RWPE1 (cell line): Measurements from ENCODE around the gene TAF4.
A peak's percentile ranks its signal among the peaks of the same experiment; 100 is the strongest.

Experiments
- CTCF ChIA-PET: fragments of 350-600 bp; sonication (Branson Sonifier 250); formaldehyde crosslinking; extraction: SDS; loops from one replicate; lab custom pipeline; 2021; lab: Yijun Ruan, JAX
- POLR2A ChIA-PET: fragments of 400-600 bp; formaldehyde crosslinking; extraction: SDS; loops from one replicate; lab custom pipeline; 2020; ENCODE audit warnings: antibody characterized with exemption; ENCODE audit not compliant: low non-redundant PET; lab: Yijun Ruan, JAX
- DNase-seq: peaks from one replicate; pipeline ENCODE4 v3.0.0; 2012; ENCODE audit warnings: low spot score
- H3K27ac ChIP-seq: fragments of 450-650 bp; 2 replicates; pipeline ENCODE4 v1.5.1; 2017
- TF ChIP-seq, protein P1 (sequence below): fragments of 450-650 bp; conservative IDR thresholded peaks from 2 replicates; pipeline ENCODE4 v1.5.1; 2017; ENCODE audit warnings: low read depth, mild to moderate bottlenecking

Gene TAF4

DNA sequence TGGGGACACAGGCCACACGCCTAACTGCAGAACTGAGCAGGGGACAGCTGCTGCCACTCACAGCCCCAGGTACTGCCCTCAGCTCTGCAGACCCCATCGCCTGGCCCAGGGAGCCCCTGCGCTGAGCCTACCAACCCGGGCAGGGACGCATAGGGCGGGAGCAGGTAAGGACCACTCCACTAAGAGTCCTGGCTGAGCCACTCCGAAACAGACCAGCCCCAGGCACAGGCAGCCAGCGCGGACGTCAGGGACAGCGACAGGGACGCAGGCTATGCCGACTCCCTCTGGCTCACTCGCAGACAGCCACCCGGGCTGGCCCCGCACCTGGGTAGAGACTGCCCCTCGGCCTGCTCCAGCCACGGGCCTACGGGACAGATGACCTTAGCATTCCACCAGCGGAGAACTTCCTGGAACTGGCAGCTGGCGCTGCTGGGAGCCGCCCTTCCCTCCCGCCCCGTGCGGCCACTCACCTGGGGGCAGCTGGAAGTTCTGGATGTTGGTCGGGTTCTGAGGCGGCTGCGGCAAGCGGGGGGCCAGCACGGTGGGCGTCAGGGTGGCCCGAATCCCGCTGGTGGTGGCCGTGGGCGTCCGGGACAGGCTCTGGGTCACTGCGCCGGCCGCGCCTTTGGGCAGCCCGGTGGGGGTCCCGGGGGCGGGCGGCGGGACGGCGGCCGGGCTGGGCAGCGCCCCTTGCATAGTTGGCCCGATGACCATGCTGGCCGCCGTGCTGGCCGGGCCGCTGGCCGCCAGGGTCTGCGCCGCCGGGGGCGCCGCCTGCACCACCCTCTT lies 1.5 kb downstream of the TAF4 start:
- ChIA-PET CTCF (interaction anchor here (0.6 to 1.6 kb wide), 3 partner anchors 53 to 349 kb away, joined by 3 to 4 read pairs (median 4); no protein-coding TSS in a partner anchor), POLR2A (no interaction called here)
- TF ChIP-seq, protein P1, sequence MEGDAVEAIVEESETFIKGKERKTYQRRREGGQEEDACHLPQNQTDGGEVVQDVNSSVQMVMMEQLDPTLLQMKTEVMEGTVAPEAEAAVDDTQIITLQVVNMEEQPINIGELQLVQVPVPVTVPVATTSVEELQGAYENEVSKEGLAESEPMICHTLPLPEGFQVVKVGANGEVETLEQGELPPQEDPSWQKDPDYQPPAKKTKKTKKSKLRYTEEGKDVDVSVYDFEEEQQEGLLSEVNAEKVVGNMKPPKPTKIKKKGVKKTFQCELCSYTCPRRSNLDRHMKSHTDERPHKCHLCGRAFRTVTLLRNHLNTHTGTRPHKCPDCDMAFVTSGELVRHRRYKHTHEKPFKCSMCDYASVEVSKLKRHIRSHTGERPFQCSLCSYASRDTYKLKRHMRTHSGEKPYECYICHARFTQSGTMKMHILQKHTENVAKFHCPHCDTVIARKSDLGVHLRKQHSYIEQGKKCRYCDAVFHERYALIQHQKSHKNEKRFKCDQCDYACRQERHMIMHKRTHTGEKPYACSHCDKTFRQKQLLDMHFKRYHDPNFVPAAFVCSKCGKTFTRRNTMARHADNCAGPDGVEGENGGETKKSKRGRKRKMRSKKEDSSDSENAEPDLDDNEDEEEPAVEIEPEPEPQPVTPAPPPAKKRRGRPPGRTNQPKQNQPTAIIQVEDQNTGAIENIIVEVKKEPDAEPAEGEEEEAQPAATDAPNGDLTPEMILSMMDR: no peak
- peak; percentile 55 for DNase-seq
- H3K27ac ChIP-seq: peak overlapping the region; percentile 37

DNA sequence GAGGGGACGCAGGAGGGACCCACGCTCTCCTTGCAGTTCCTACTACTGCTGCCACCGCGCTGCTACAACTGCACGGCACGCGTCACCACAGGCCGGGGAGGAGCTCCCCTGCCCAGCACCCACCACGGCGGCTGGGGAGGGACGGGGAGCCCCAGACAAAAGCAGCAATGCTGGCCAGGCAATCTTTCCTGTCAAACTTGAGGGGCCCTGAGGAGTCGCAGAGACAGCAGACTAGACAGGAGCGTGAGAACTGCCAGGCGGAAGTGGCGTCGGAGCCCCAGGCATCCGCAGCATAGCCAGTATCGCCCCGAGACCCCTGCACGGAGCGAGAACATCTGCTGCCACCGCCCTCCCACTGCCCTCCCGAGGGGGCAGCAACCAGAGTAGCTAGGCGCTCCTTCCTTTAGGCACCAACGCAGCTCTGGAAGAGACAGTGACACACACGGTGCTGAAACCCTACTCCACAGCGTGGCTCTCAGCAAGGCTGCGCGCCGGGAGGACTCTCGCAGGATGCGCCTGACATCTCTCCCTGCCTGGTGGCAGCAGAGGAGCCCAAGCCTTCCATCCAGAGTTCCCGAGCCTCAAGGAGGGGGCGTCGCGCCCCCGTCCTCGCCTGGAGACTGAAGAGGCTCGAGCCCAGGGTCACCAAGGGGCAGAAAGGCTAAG lies 2.2 kb downstream of the TAF4 start:
- CTCF ChIA-PET: interaction anchor here (1.3 to 1.6 kb wide), 2 partner anchors 53 to 74 kb away, joined by 4 read pairs; no protein-coding TSS in a partner anchor
- peak overlapping the region; percentile 37 for H3K27ac ChIP-seq
- TF ChIP-seq, protein P1: no peak
- POLR2A ChIA-PET: no interaction called here
- DNase-seq: no peak

DNA sequence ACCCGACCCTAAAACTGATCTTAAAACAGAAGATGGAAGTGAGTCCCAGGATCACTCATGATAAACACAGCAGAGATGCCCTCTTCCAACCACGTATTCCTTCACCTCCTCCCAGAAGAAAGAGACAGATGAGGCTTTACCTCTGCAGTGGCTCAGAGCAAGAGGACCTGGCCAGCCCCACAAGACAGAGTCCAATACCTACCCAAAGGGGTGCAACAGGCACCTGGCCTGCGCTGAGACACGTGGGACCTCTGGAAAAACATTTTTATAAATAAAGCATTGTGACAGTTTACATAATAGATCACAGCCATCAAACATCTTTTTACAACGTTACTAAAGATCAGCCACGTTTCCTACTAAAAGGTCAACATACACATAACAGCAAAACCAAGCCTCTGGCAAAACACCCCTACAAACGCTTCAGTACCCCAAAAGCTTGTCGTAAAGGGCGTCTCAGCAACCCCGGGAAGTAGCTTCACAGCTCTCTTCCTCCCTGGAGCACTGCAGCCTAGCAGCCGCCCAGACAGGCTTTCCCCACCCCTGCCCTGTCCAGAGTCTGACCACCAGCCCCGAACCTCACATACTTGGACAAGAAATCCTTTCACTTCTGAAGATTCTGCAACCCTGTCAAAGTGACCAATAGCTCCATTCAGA lies 2.9 kb downstream of the TAF4 start:
- CTCF ChIA-PET: interaction anchor here (1.6 kb wide), 1 partner anchor 52 kb away, joined by 4 read pairs; no protein-coding TSS in a partner anchor
- peak overlapping the region; percentile 37 for H3K27ac ChIP-seq
- POLR2A ChIA-PET: interaction anchor here (0.7 kb wide), 1 partner anchor 59 kb away, joined by 3 read pairs; no protein-coding TSS in a partner anchor

DNA sequence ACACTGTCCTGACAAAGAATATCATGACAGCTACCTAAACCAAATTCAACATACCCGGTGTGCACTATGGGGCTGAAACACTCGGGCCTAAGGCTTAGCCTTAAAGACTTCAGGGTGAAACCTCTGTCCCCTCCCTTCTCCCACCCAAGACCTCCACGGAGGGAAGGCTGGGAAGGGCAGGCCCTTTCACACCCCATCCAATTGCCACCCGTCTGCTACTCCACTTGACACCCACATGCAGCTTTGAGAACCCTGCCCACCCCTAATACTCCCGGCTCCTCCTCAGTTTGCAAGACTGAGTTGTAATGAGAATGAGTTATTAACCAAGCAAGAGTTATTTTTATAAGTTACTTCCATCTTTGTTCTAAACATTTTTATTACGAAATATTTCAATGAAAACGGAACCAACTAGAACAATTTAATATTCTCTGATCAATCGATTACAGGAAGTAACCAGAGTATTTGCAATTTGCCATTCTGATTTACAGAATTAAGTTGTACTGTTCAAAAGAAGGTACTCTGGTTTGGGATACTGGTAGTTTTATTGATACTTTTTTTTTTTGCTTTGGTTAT lies 3.7 kb downstream of the TAF4 start:
- H3K27ac ChIP-seq: no peak overlapping the region
- TF ChIP-seq, protein P1: no peak
- ChIA-PET CTCF (no interaction called here), POLR2A (interaction anchor here (0.7 kb wide), 1 partner anchor 60 kb away, joined by 3 read pairs; no protein-coding TSS in a partner anchor)
- DNase-seq: no peak

More for the DNA sequence above, 2.9 kb downstream of the TAF4 start:
- no peak for DNase-seq
- TF ChIP-seq, protein P1: no peak

DNA sequence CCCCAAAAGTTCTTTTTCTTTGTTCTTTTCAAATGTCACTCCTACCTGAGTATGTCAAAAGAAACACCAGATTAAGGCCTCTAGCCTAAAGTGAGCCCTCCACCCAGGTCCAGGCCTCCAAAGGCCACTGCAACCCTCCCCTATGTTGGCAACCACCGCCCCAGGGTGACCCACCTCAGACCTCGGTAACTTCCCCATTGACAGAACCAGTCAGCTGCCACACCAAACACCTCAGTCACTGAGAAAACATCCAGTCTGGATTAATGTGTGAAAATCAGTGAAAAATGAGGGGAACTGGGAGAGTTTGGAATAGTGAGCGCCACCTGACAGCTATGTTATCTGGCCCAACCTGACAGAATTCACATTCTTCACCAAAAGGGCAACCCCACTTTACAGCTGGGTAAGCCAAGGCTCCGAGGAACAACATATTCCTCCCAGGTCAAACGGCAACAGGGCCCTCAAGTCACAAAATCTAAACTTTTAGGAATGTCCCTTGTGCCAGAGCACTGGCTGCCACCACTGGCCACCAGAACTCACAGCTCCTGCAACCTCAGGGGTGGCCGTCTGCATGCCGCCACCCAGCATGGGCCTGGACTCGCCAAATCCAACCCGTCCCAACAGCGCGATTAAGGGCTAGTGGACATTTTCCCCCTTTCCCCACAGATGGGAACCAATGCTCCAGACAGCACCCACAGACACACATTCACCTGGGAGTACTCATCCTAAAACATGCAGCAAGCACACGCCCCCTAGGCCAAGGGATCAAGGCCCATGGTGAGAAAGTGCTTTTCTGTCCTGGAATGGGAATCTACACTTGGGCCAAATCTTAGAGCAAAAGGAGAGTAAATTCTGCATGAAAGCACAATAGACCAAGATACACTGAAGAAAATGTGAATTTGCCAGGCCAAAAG lies 4.8 kb downstream of the TAF4 start:
- CTCF ChIA-PET: interaction anchor here (0.6 to 1.0 kb wide), 3 partner anchors 50 to 81 kb away, joined by 3 to 4 read pairs (median 4); no protein-coding TSS in a partner anchor
- DNase-seq: no peak
- POLR2A ChIA-PET: interaction anchor here (0.5 kb wide), 1 partner anchor 49 kb away, joined by 6 read pairs; no protein-coding TSS in a partner anchor
- TF ChIP-seq, protein P1: no peak
- H3K27ac ChIP-seq: peak overlapping the region; percentile 2; the same call in 1 of the 2 replicates
